HG02938 (cell line): ENCODE results near the gene LEF1.

Experiments used
- ATAC-seq: cut with Tn5 transposase; IDR thresholded peaks from one replicate; pipeline ENCODE4 v1.9.1; 2021; ENCODE audit warnings: mild to moderate bottlenecking, moderate library complexity; ENCODE audit not compliant: unreplicated experiment

The LEF1 gene

DNA sequence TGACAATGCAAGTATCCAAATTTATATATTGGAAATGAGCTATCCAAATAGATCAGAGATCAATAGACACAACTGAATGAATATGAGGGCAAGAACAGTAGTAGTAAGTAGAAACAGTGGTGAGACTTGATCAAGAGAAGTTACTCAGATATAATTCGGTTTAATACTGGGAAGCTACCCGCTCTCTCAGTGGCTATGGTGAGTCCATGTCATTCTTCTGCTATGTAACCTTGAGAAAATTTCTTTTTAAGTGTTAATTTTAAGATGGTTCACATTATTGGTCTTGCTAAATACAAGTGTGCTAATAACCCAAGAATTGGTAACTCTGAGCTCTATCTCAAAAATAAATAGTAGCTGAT lies 53.6 kb downstream of the LEF1 start:
- no peak for ATAC-seq

DNA sequence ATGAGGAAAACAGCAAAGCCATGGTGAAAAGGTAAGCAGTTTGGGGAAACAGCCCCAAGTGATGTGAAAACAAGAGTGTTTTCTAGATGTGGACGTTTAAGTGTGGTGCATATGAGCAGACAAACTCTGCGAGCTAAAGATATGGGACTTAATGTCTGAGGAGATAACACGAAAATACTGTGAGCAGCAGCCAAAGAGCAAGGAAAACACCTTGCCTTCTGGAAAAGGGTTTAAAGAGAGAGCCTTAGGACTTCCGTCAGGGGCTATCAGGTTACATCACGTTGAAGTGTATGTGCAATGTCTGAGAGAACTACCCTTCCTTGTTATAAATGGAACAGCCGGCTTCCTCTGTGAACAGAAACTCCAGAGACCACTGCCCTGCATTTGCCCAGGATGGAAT lies 54.2 kb downstream of the LEF1 start:
- no peak for ATAC-seq

DNA sequence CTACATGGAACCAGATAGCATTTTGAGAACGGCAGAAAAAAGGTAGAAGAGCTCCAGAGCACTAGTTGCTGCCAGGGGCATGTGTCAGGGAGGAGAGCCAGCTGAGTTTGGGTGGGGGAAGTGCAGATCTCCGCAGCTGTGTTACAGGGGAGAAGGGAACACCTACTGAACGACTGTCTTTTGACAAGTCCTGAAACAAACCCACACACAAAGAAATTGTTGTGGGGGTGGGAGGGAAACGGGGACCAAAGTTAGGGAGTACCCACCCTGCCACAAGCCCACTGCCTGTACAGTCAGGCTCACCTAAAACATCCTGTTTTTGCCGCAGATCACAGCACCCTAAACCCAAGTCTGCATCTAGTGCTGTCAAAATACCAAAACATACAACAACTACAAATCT lies 55.5 kb downstream of the LEF1 start:
- no peak for ATAC-seq

DNA sequence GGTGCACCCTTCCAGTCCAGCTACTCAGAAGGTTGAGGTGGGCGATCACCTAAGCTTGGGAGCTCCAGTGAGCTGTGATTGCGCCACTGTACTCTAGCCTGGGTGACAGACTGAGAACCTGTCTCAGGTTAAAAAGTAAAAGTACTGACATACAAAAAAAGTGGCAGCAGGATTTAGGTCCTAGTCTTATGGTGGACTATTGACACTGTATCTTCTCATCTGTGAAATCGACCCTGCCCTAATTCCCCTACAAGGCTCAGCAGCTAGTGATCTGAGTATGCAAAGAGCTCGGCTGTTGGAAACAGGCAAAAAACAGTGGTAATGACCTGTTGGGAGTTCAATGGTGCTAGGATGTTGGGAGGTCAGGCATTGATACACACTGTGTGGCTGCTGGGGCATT lies 57.0 kb downstream of the LEF1 start:
- no peak for ATAC-seq

DNA sequence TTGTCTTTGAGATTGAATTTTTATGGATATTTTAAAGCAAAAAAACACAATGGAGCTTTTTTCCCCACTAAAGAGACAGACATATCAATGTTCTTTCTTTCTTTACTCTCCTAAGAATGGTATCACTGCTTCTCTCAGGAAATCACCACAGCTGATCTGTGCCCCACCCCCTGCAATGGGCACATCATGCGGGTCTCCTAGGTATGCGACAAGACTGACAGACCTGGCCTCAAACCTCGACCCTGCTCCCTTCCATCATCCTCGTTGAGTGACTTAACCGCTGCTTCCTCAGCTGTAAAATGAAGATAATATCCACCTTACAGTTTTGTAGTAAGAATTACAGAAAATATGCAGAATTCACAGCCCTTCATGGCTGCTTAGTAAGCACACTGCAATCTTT lies 58.3 kb downstream of the LEF1 start:
- ATAC-seq, result peak; percentile 1

DNA sequence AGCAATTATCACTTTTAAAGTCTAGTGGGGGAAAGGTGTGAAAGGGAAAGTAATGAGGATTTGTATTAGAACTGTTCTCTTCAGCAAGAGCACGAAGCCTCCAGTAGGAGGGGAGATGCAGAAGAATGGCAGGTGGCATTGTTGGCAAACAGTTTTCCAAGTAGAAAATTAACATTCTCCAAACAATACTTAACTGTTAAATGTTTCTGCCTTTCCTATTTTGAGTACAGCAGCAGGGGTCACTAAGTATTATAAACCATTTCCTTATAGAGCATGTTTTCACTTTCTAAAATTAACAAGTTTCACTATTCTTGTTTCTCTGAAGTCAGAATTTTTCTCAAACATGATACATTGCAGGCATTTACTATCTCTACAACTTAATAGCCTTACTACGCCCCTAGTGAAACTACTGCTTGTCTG lies 58.7 kb downstream of the LEF1 start:
- peak; percentile 86 for ATAC-seq

DNA sequence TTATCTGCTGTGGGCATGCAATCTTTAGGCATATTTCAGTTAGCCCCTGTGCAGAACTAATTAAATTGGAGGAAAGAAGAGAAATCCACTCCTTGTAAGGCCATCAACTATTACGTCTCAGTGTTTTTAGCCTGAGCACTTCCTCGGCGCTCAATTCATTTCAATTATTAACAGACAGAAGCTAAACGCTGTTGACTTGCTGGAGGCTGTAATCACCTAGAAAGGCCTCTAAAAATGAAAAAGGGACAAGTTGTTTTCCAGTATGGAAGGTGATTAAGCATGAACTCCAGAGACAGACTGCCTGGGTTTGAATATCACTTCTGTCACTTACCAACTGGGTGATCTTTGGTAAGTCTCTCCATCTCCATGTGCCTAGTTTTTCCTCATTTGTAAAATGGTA lies 59.6 kb downstream of the LEF1 start:
- ATAC-seq, result no peak

DNA sequence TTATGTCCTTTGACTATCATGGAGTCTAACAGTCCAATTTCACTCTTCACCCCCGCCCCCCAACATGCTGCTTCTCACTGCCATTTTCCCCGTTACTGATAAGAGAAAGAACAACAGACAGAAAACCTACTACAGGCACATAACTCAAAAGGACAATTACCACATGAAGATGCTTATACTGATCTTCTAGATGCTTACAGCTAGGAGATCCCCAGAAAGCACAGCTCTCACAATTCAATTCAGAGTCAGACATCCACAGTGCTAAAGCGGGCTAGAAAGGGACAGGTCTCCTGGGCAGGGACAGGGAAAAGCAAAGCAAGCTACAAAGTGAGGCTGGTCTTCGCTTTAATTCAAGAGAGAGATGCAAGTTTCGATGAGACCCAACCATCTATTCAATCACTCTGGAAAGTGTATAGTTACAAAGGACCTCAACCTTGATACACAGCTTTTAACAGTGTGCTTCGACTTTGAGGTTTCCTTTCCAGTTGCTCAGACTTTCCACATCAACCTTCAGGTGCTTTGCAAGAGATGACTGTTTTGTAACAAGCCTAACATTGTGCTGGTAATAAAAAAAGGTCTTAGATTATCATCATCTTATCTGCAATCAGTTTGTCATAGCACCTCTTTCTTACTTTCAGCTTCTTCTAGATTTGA lies 60.9 kb downstream of the LEF1 start:
- ATAC-seq, result peak; percentile 28

DNA sequence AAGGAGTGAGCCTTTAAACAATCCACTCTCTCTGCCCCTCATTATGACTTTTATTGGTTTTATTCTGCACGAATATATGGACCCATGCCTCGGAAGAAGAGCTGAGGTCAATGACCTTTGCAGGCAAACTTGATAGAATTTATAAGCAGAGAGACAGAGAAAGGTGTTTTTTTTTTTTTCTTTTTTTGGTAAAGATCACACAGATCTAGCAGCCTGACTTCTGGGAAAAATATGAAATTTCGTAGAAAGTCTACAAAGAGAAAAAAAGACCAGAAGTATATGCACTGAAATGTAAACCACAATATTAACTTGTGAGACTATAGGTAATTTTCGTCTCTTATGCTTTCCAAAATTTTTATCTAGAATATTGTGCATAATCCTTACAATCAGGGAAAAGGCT lies 61.6 kb downstream of the LEF1 start:
- ATAC-seq, result no peak

DNA sequence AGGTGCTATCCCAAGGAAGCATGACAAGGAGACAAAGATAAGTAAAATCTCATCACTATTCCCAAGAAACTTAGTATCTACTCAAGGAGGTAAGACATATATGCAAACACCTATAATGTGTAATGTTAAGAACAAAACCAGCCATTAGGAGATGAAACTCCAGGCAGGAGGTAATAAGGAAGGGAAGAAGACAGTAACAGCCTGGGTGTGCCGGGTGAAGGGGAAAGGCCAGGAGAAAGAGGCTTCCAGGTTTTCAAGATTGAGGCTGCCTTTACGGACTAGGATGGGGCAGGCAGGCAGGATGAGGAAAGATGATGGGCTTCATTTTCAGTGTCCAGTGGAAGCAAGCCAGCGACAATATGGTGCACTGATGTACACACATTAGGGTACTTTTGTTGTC lies 62.5 kb downstream of the LEF1 start:
- ATAC-seq, result no peak

DNA sequence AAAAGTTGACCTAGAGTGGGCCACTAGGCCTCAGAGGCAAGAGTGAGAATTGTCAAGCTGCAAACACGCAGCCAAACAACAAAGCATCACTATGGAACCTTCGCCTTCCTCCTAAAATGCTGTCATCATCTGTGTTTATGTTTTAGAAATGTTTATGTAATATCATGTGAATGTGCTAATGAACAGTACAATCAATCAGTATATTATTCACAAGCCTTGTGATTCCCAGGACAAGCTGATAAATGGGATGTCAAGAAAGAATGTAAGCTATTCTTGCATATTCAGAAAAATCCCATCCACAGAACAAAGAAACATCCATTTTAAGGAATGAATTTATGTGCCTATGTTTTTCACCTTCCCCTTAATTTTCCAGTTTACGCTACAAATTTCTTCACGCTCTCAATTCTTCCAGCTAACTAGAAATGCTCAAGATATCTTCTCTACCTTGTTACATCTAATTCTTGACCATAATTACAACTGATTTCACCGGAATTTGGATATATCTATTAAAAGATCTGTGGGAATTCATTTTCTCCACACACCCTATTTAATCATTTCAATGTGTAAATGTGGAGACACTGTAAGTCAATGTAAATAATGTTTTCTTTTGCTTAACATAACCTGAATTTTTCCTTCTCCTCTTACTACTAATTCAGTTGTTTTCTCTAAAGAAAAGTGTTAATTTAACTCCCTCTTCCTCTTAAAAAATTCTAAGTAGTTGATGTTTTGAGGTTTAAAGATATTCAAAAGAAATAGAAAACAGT lies 65.5 kb downstream of the LEF1 start:
- no peak for ATAC-seq

DNA sequence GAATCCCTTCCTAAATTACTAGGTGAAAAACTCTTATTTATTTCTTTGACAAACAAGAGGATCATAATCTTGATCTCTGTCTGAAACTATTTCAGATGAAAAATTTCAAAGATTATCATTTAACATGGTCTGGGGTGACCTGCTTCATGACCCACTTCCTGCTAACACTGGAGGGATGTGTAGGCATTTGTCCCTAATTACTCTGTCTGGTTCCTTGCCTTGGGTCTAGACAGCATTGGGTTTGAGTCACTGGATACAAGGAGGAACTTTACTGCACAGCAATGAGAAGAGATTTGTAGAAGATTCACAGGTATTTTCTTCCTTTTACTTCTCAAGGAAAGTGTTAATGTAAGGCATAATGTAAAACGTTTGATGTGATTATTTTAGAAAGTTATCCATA lies 67.9 kb downstream of the LEF1 start:
- ATAC-seq, result no peak

DNA sequence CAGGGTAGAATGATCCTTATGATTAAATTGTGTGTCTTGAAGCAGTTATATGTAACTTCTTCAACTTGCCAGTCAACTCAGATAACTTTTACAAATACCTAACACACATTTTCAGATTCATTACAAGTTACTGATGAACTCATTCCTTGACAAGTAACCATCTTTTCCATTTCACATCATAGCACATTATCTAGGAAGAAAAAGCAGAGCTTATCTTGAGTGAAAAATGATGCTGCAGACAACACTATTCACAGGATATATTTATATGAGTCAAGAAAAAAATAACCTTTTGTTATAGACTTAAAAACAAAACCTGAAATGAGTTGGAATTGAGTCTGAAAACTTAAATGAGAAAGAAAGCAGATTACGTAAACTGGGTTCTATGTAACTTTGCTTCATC lies 68.9 kb downstream of the LEF1 start:
- ATAC-seq, result no peak

DNA sequence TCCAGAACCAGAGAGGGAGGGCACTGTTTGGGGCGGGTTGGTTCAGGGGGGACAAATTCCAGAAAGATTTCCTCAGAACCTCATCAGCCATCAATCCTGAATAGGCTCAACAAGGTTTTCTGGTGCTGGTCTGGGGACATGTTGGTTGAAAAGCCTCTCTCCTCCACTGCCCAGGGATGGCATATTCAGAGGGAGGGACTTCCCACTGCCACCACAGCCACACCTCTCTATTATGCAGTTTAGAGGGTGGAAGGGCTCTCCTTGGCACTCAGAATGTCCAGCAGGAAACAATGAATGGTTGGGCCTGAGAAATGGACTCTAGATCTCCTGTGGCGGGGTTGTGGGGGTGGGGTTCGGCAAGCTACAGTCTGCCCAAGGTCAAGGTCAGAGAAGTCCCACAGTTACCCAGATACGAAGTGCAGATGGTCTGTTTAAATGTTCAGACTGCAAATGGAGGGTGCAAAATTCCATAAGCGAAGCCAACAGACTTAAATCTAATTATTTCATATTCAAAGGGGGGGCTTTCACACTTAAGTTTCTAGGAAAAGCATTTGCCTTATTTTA lies 70.7 kb downstream of the LEF1 start:
- ATAC-seq, result no peak

DNA sequence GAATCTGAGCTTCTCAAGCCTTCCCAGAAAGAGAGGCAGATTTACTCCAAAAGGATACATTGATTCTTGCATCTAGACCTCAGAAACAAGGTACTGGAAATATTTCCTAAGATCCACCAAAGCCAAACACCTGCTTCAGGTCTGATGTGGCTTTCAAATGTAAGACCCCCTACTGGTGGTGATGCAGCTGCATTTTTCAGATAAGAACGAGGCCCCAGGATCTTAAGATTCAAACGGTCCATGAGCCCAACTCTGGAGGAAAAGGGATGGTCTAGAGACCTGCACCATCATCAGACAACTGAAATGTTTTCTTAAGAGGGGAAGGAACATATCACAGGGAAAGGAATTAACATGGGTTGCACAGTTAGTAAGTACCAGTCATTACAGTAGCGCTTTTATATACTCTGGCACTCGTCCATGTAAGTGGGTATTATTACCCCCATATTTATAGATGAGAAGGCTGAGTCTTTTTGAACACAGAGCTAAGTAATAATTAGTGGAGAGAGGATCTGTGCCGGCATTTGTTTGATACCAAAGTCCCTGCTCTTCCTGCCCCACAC lies 73.7 kb downstream of the LEF1 start:
- ATAC-seq, result no peak

DNA sequence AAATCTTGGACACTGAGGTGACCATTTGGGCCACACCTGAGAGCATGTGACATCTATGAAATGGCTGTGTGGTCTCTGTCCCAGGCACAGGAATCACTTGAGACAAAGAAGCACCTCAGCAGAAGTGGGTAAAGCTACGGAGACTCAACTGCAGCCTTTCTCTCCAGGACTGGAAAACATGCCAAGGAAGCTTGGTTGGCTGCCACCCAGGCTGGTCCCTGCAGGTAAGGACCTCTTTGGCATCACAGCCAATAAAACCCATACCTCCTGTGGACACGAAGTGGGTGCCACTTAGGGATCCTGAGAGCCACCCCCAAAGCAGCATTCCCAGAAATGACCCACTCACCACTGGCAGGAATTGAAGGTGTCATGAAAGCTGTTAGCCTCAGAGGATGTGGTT lies 74.6 kb downstream of the LEF1 start:
- no peak for ATAC-seq

DNA sequence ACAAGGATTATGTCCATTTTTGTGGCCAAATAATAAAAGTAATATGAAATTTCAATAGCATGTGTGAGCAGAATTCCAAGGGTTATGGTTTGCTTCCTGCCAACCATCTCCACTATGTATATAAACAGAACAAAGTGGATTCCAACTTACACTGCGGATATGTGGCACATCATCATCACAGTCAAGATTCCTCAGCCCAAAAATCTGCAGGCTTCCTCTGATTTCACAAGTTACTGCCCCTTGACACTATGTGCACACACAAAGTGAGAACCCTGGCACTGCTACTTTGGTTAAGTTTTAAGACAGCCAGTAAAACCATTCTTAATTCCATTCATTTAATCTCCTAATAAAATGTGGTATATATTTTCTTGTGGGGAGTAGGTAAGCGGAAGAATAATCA lies 76.4 kb downstream of the LEF1 start:
- no peak for ATAC-seq

DNA sequence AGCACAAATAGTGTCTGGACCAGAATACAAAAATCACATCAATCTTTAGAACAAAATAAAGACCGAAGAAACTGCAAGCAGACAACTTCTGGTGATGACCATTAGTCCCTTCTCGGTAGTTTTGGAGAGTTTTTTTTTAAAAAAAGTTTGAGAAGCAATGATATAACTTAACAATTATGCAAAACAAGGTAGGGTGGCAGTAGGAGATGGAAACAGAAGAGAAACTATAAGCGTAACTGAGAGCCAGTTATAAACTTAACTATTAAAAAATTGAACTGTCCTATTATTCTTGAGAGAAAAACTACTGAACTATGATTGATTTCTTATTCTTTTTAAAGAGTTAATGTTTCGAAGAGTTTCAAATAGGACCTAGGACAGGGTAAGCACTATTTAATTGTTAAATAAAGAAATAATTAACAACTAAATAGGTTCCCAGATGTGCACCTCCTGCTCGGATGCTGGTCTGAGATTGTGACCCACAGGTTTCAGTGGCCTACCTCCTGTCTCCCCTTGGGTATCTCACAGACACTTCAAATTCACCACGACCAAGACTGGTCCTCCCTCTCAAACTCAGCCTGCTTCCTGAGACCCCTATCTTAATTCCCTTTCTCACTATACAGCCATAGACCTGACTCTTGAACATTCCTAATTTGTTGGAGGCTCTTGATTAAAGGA lies 81.3 kb downstream of the LEF1 start:
- ATAC-seq, result peak; percentile 60

DNA sequence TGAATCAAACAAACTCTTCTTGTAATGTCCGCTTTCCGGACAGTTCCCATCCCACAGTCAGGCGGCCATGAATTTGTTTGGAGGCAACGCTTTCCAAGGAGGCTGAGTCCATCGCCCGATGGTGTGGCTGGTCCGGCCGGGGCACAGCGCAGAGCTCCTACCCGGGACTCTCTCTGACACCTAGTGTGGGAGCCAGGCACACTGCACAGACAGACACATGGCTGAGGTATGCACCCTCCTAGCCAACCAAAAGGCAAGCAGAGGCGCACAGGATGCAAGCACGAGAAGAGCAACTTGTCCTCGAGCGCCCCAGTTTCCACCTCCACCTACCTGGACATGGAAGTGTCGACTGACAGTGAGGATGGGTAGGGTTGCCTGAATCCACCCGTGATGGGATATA lies 87.5 kb downstream of the LEF1 start:
- ATAC-seq, result no peak

DNA sequence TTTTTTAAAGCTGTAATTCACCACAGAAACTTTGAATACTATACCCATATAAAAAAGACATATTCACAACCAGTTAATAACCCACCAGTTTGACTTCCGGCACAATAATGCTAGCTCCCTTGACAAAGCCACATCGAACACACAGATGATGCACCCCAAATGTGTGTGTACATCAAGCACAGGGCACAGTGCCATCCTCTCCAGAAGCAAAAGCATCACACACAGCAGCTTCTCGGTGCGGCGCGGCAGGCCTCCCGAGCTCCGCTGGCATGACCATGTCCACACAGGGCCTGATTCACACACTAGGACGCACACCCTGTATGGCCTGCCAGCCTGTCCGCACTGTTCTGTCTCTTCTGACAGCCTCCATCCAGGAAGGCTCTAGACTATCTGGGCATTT lies 88.0 kb downstream of the LEF1 start:
- ATAC-seq, result no peak

DNA sequence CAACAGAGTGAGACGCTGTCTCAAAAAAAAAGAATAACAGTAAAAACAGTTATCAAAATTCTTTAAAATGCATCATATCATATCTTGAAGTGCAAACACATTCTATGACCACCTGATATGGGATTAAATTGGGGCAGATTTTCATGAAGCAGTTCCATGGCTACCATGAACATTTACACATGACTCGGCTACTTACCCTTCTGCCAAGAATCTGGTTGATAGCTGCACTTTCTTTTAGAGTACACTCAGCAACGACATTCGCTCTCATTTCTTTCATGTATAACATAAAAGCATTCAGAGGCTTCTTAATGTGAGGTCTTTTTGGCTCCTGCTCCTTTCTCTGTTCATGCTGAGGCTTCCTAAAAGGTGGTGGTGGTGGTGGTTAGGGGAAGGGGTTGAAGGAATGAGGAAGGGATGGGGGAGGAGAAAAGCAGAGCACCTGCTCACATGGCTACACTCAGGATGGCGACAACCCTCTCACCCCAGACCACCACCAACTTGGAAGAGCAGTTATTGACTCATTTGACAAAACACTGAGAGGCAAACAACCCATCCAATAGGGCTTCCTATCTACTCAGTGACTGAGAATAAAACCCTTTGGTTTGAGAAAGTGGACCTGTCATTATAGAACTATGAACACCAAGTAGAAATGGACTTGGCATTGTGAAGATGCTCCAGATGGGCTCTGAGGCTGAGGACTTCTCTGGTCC lies 90.6 kb downstream of the LEF1 start:
- no peak for ATAC-seq
